ENCODE results near the gene DACT2. TPM values are rescaled to one million over a fixed set of nuclear protein-coding genes. Genes with fewer than 3 reads are reported as not detected.
A peak's percentile ranks its signal among the peaks of the same experiment; 100 is the strongest.

The DACT2 gene
- total RNA-seq, 6 experiments from 2014 or later, result not detected

DNA sequence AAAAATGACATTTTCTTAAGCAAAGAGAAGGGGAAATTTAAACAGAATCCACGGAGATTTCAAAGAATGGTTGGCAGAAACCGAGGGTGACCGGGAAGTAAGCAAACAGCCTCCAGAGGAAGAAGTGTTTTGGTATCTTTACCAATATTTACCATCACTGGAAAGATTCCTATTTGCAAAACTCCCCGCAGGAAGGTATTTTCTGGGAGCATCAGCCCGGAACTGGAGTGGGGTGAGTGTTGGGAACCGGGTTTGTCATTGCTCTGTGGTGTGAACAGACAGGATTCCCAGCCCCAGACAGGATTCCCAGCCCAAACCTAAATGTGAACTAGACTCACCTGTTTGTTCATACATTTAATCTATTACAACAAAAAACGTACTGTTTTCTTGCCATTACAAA, 19.2 kb upstream of the DACT2 start:
- no peak overlapping the region for H3K27ac Mint-ChIP-seq
- no peaks in the 10 kb centered on the region for H3K27me3 Mint-ChIP-seq (ENCODE audit: insufficient read depth)
- H3K4me3 Mint-ChIP-seq, result no peak overlapping the region
- TF ChIP-seq, protein P1, sequence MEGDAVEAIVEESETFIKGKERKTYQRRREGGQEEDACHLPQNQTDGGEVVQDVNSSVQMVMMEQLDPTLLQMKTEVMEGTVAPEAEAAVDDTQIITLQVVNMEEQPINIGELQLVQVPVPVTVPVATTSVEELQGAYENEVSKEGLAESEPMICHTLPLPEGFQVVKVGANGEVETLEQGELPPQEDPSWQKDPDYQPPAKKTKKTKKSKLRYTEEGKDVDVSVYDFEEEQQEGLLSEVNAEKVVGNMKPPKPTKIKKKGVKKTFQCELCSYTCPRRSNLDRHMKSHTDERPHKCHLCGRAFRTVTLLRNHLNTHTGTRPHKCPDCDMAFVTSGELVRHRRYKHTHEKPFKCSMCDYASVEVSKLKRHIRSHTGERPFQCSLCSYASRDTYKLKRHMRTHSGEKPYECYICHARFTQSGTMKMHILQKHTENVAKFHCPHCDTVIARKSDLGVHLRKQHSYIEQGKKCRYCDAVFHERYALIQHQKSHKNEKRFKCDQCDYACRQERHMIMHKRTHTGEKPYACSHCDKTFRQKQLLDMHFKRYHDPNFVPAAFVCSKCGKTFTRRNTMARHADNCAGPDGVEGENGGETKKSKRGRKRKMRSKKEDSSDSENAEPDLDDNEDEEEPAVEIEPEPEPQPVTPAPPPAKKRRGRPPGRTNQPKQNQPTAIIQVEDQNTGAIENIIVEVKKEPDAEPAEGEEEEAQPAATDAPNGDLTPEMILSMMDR (IDR thresholded peaks at IDR 0.05), result no peak
- H3K4me1 Mint-ChIP-seq (ENCODE audit: low read depth), result no peaks in the 10 kb centered on the region
- DNase-seq, result no peak
- H3K9me3 Mint-ChIP-seq, result peaks cover 40% of the 10 kb centered on the region
- H3K36me3 Mint-ChIP-seq (ENCODE audit: low read depth), result no peaks in the 10 kb centered on the region; the same call in 1 of the 2 replicates

DNA sequence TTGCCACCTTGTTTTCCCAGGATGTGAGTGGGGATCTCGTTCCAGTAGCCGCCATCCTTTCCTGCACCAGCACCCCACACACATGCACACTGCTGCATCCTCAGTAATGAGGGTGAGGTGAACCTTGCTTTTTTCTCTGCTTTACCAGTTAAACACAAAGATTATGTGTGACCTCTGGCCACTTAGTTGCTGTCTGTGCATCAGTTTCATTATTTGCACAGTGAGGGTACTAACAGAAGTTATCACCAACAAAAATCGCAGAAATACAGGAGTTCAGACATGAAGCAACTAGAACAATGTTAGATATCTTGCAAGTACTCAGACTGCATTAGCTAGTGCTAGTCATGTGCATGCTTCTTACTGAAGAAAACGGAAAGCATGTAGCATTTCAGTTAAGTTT, 17.4 kb upstream of the DACT2 start:
- Mint-ChIP-seq H3K4me3 (no peak overlapping the region), H3K27ac (no peak overlapping the region), H3K27me3 (ENCODE audit: insufficient read depth) (no peaks in the 10 kb centered on the region), H3K4me1 (ENCODE audit: low read depth) (no peaks in the 10 kb centered on the region), H3K9me3 (peaks cover 42% of the 10 kb centered on the region), H3K36me3 (ENCODE audit: low read depth) (no peaks in the 10 kb centered on the region; the same call in 1 of the 2 replicates)
- TF ChIP-seq, protein P1 (IDR thresholded peaks at IDR 0.05), result no peak
- DNase-seq, result no peak

DNA sequence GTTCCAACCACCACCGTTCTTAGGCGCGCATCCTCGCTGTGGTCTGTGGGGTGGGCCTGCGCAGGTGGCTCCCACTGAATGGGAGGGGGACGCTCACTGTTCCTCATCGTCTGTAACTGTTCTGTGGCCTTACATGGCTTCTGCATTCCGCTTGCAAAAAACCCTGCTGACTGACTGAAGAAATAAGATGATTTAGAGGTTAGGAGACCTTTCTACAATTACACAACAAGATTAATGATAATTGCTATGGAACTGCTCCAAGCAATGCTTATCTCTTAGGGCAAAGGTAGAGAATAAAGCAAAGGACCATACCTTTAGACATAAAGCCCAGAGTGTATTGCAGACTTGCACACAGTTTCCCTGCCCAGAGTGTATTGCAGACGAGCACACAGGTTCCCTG, 14.4 kb upstream of the DACT2 start:
- peaks cover 2% of the 10 kb centered on the region; the same call in 1 of the 2 replicates for H3K27me3 Mint-ChIP-seq (ENCODE audit: insufficient read depth)
- no peak overlapping the region for H3K4me3 Mint-ChIP-seq
- TF ChIP-seq, protein P1 (IDR thresholded peaks at IDR 0.05), result no peak
- no peak for DNase-seq
- H3K27ac Mint-ChIP-seq, result no peak overlapping the region
- H3K9me3 Mint-ChIP-seq, result peaks cover 37% of the 10 kb centered on the region
- H3K36me3 Mint-ChIP-seq (ENCODE audit: low read depth), result no peaks in the 10 kb centered on the region; the same call in none of the 2 replicates
- H3K4me1 Mint-ChIP-seq (ENCODE audit: low read depth), result no peaks in the 10 kb centered on the region

DNA sequence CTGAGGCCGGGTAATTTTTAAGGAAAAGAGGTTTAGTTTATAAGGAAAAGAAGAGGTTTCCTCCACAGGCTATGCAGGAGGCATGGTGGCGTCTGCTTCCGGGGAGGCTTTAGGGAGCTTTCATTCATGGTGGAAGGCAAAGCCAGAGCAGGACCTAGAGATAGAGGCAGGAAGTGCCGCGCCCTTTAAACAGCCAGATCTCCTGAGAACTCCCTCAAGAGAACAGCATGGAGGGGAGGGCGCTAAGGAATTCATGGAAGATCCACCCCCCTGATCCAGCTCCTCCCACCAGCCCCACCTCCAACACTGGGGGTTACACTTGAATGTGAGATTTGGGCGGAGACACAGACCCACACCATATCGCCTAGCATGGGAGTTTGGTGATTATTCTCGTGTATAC, 13.9 kb upstream of the DACT2 start:
- Mint-ChIP-seq H3K9me3 (peaks cover 41% of the 10 kb centered on the region), H3K36me3 (ENCODE audit: low read depth) (no peaks in the 10 kb centered on the region; the same call in none of the 2 replicates), H3K27ac (no peak overlapping the region), H3K27me3 (ENCODE audit: insufficient read depth) (peaks cover 2% of the 10 kb centered on the region; the same call in 1 of the 2 replicates), H3K4me1 (ENCODE audit: low read depth) (no peaks in the 10 kb centered on the region), H3K4me3 (no peak overlapping the region)
- DNase-seq, result no peak
- TF ChIP-seq, protein P1 (IDR thresholded peaks at IDR 0.05), result no peak

DNA sequence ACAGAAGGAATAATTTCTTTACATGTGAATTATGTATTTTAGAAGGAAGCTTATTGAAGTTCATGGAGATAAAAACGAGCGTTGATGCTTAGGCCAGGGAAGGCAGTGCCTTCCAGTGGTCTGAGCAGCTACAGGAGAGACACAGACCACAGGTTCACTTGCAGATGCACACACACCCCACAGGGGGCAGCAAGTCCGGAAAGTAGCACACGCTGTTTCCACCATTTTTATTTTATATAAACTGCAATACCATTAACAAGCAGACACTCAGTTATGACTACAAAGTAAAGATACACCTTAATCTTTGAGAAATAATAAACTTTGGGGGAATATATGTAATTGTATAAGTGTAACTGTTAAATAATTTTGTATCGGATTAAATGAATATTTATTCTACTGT, 13.5 kb upstream of the DACT2 start:
- Mint-ChIP-seq H3K27me3 (ENCODE audit: insufficient read depth) (peaks cover 2% of the 10 kb centered on the region; the same call in 1 of the 2 replicates), H3K9me3 (peaks cover 42% of the 10 kb centered on the region), H3K4me1 (ENCODE audit: low read depth) (no peaks in the 10 kb centered on the region), H3K27ac (no peak overlapping the region), H3K4me3 (no peak overlapping the region), H3K36me3 (ENCODE audit: low read depth) (no peaks in the 10 kb centered on the region; the same call in 1 of the 2 replicates)
- TF ChIP-seq, protein P1 (IDR thresholded peaks at IDR 0.05), result peak; percentile 40; the same call in 1 of the 2 replicates
- DNase-seq, result no peak

DNA sequence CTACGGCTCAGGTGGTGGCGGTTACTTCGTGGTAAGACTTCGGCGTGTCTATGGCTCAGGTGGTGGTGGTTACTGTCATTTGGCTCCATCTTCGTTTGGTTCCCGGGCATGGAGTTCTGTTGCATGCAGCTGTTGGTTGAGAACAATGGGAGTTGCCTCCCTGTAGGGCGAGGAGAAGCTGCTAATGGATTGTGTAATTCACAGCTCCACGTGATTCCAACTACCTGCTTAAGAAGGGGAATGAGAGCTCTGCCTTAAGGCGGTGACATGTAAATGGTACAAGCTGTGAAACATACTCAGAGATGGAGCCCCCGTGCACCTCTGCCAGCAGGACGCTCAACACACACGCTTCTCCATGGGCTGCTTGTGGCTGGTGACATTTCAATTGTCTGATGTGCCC, 12.4 kb upstream of the DACT2 start:
- Mint-ChIP-seq H3K27me3 (ENCODE audit: insufficient read depth) (peaks cover 2% of the 10 kb centered on the region; the same call in 1 of the 2 replicates), H3K4me1 (ENCODE audit: low read depth) (no peaks in the 10 kb centered on the region), H3K36me3 (ENCODE audit: low read depth) (peaks cover 2% of the 10 kb centered on the region), H3K9me3 (peaks cover 52% of the 10 kb centered on the region), H3K4me3 (no peak overlapping the region), H3K27ac (no peak overlapping the region)
- no peak for DNase-seq
- TF ChIP-seq, protein P1 (IDR thresholded peaks at IDR 0.05), result no peak

Measured in HFFc6 (cell line).